ENCODE results near the gene ICAM4.

Gene ICAM4

GRCh38 chr19:10320602-10321416 is 34.1 kb downstream of the ICAM4 start:
- DNase-seq (ENCODE audit: low read depth): no peak
- in situ Hi-C loops (cut with HindIII; ENCODE audit: low sequenced_read_pairs): no loop called here
- TF ChIP-seq, protein P1, sequence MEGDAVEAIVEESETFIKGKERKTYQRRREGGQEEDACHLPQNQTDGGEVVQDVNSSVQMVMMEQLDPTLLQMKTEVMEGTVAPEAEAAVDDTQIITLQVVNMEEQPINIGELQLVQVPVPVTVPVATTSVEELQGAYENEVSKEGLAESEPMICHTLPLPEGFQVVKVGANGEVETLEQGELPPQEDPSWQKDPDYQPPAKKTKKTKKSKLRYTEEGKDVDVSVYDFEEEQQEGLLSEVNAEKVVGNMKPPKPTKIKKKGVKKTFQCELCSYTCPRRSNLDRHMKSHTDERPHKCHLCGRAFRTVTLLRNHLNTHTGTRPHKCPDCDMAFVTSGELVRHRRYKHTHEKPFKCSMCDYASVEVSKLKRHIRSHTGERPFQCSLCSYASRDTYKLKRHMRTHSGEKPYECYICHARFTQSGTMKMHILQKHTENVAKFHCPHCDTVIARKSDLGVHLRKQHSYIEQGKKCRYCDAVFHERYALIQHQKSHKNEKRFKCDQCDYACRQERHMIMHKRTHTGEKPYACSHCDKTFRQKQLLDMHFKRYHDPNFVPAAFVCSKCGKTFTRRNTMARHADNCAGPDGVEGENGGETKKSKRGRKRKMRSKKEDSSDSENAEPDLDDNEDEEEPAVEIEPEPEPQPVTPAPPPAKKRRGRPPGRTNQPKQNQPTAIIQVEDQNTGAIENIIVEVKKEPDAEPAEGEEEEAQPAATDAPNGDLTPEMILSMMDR (IDR thresholded peaks at IDR 0.05; ENCODE audit: low read depth, low read length, missing control alignments): no peak
- H3K4me3 ChIP-seq (ENCODE audit: low read depth, low read length): no peak overlapping the region

- TF ChIP-seq, protein P1 (IDR thresholded peaks at IDR 0.05; ENCODE audit: low read depth, low read length, missing control alignments): no peak
- in situ Hi-C loops (cut with HindIII; ENCODE audit: low sequenced_read_pairs): no loop called here
- DNase-seq (ENCODE audit: low read depth): no peak
- H3K4me3 ChIP-seq (ENCODE audit: low read depth, low read length): no peak overlapping the region
Observed at GRCh38 chr19:10321417-10321797, 34.7 kb downstream of the ICAM4 start.

GRCh38 chr19:10321874-10322835 is 35.4 kb downstream of the ICAM4 start:
- no peak for DNase-seq (ENCODE audit: low read depth)
- in situ Hi-C loops (cut with HindIII; ENCODE audit: low sequenced_read_pairs): no loop called here
- TF ChIP-seq, protein P1 (IDR thresholded peaks at IDR 0.05; ENCODE audit: low read depth, low read length, missing control alignments): no peak
- no peak overlapping the region for H3K4me3 ChIP-seq (ENCODE audit: low read depth, low read length)

DNA sequence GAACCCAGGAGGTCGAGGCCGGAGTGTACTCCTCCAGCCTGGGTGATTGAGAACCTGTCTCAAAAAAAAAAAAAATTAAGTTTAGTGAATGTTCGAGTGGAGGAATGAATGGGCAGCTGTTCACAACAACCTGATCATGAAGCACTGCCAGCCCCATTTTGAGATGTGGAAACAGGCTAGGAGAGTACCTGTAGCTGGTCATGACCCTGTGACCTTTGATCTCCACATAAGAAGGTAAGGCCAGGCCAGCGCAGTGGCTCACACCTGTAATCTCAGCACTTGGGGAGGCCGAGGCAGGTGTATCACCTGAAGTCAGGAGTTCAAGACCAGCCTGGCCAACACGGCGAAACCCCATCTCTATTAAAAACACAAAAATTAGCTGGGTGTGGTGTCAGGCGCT is 39.0 kb downstream of the ICAM4 start:
- TF ChIP-seq, protein P1 (IDR thresholded peaks at IDR 0.05; ENCODE audit: low read depth, low read length, missing control alignments): no peak
- H3K4me3 ChIP-seq (ENCODE audit: low read depth, low read length): no peak overlapping the region
- DNase-seq (ENCODE audit: low read depth): no peak
- in situ Hi-C loops (cut with HindIII; ENCODE audit: low sequenced_read_pairs): no loop called here

GRCh38 chr19:10327793-10328192 is 41.0 kb downstream of the ICAM4 start:
- no peak overlapping the region for H3K4me3 ChIP-seq (ENCODE audit: low read depth, low read length)
- DNase-seq (ENCODE audit: low read depth): no peak
- in situ Hi-C loops (cut with HindIII; ENCODE audit: low sequenced_read_pairs): no loop called here
- TF ChIP-seq, protein P1 (IDR thresholded peaks at IDR 0.05; ENCODE audit: low read depth, low read length, missing control alignments): no peak

DNA sequence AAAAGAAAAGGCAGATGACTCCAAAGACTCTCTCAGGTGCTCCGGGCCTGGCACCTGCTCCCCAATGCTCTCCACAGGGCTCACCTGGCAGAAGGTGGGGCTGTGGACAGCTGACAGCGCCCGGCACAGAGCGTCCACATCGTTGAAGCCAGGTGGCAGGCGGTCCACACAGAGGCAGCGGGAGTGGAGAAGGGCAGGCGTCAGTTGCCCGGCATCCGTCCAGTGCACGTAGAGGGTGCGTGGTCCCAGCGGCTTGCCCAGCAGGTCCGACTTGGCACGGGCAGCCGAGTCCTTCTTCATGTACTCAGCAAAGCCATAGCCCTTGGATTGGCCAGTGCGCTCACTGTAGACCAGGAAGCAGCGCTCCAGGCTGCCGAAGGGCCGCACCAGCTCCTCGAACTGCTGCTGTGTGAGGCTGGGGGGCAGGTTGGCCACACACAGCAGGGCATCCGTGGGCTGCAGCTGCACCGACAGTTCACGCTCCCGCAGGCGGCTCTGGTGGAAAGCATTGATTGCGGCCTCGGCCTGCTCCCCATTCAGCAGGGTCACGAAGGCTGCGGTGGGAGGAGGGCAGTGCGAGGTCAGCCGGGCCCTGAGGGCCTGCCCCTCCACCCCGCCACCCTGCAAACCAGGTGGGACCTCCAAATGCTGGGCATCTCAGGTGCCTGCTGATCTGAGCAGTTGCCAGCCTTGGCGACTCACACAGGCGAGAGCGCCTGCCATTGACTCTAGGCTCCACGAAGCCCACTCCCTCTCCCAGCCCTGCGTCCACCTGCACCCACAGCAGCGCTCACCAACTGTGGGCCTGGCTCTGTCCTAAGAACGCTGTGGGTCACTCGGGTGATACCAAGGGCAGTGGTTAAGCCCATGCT is 42.0 kb downstream of the ICAM4 start:
- no peak for DNase-seq (ENCODE audit: low read depth)
- no peak overlapping the region for H3K4me3 ChIP-seq (ENCODE audit: low read depth, low read length)
- in situ Hi-C loops (cut with HindIII; ENCODE audit: low sequenced_read_pairs): no loop called here
- TF ChIP-seq, protein P1 (IDR thresholded peaks at IDR 0.05; ENCODE audit: low read depth, low read length, missing control alignments): no peak

Data from astrocyte of the cerebellum (primary cell).